GM18498 (cell line): Measurements from ENCODE around the gene BIRC5.
"Not testable (repeated sequence)": the region's sequence is repeated elsewhere in the genome, so short reads cannot be mapped to it uniquely, and the experiment has no call there.

Experiments used
- ATAC-seq: cut with Tn5 transposase; IDR thresholded peaks from one replicate; pipeline ENCODE4 v1.9.1; 2021; ENCODE audit warnings: mild to moderate bottlenecking, moderate library complexity; ENCODE audit not compliant: unreplicated experiment

The BIRC5 gene

GRCh38 chr17:78224231-78225087 lies 10.4 kb downstream of the BIRC5 start:
- ATAC-seq: no peak

GRCh38 chr17:78225088-78225865 lies 11.2 kb downstream of the BIRC5 start:
- no peak for ATAC-seq

GRCh38 chr17:78226055-78226758 lies 12.2 kb downstream of the BIRC5 start:
- no peak for ATAC-seq

GRCh38 chr17:78226759-78227454 lies 12.9 kb downstream of the BIRC5 start:
- no peak for ATAC-seq

- ATAC-seq: no peak
Observed at GRCh38 chr17:78227455-78227916, 13.4 kb downstream of the BIRC5 start.

GRCh38 chr17:78228176-78228575 lies 14.1 kb downstream of the BIRC5 start:
- ATAC-seq: no peak

- ATAC-seq: no peak
Observed at GRCh38 chr17:78230252-78230962, 16.4 kb downstream of the BIRC5 start.

- no peak for ATAC-seq
Observed at GRCh38 chr17:78230996-78231935, 17.2 kb downstream of the BIRC5 start, which contains the start of gene TMEM235. TSS of gene TMEM235 (plus strand) at chr17:78231631. CDS start at chr17:78232024, 393 bp downstream.

- ATAC-seq: no peak
Observed at GRCh38 chr17:78231991-78232858, 18.2 kb downstream of the BIRC5 start.

GRCh38 chr17:78232859-78233173 lies 18.8 kb downstream of the BIRC5 start:
- no peak for ATAC-seq

- ATAC-seq: no peak
Observed at GRCh38 chr17:78233678-78234077, 19.6 kb downstream of the BIRC5 start.

- ATAC-seq: no peak
Observed at GRCh38 chr17:78234261-78234865, 20.3 kb downstream of the BIRC5 start.

GRCh38 chr17:78235022-78235421 lies 21.0 kb downstream of the BIRC5 start:
- ATAC-seq: not testable (repeated sequence)

- no peak for ATAC-seq
Observed at GRCh38 chr17:78235885-78236284, 21.8 kb downstream of the BIRC5 start.

GRCh38 chr17:78236362-78237127 lies 22.5 kb downstream of the BIRC5 start:
- no peak for ATAC-seq

GRCh38 chr17:78237401-78238012 lies 23.5 kb downstream of the BIRC5 start:
- no peak for ATAC-seq
